ENCODE measurements around the gene SART3. TPM values are rescaled to one million over a fixed set of nuclear protein-coding genes. Genes with fewer than 3 reads are reported as not detected.

SART3 gene
- total and polyA plus RNA-seq, 2 of the 13 experiments (the other 11 are each of a cell fraction or from before 2014, with no cell fraction given), result 16.1 to 69.9 TPM

- TF ChIP-seq FOXK2 (IDR thresholded peaks at IDR 0.05) (peak; percentile 18; the same call in 1 of the 2 replicates), PLSCR1 (CRISPR knock-in tag; IDR thresholded peaks at IDR 0.05; ENCODE audit: borderline replicate concordance) (no peak), ZNF691 (CRISPR knock-in tag; IDR thresholded peaks at IDR 0.05; ENCODE audit: borderline replicate concordance, low read depth) (no peak; the same call in 1 of the 2 replicates), ZNF225 (CRISPR knock-in tag; IDR thresholded peaks at IDR 0.05) (no peak), STAG1 (CRISPR knock-in tag; IDR thresholded peaks at IDR 0.05) (no peak), ZNF562 (CRISPR knock-in tag; IDR thresholded peaks at IDR 0.05; ENCODE audit: borderline replicate concordance) (no peak), ZMAT5 (CRISPR knock-in tag; IDR thresholded peaks at IDR 0.05; ENCODE audit: borderline replicate concordance, low read depth) (no peak), HNF4G (IDR thresholded peaks at IDR 0.05; ENCODE audit: borderline replicate concordance, low read depth, low read length) (no peak), HNF4G (CRISPR knock-in tag; IDR thresholded peaks at IDR 0.05; ENCODE audit: borderline replicate concordance, low read depth) (no peak), ZNF839 (CRISPR knock-in tag; IDR thresholded peaks at IDR 0.05; ENCODE audit: borderline replicate concordance) (no peak), ZNF777 (CRISPR knock-in tag; IDR thresholded peaks at IDR 0.05) (0 out of 2 replicates have a peak, but pooled peaks have one; percentile 50), TBX3 (IDR thresholded peaks at IDR 0.05; ENCODE audit: borderline replicate concordance) (no peak), ETS1 (CRISPR knock-in tag; IDR thresholded peaks at IDR 0.05) (no peak), ZNF292 (CRISPR knock-in tag; IDR thresholded peaks at IDR 0.05; ENCODE audit: borderline replicate concordance, low read depth) (no peak), EZH2 (conservative IDR thresholded peaks at IDR 0.05; ENCODE audit: low read depth, low read length) (no peak), ZNF773 (CRISPR knock-in tag; IDR thresholded peaks at IDR 0.05; ENCODE audit: borderline replicate concordance) (no peak), LCORL (IDR thresholded peaks at IDR 0.05) (no peak), LCORL (CRISPR knock-in tag; IDR thresholded peaks at IDR 0.05) (no peak), ZNF546 (CRISPR knock-in tag; conservative IDR thresholded peaks at IDR 0.05) (no peak), ZFP36L2 (CRISPR knock-in tag; IDR thresholded peaks at IDR 0.05) (no peak), ZSCAN29 (CRISPR knock-in tag; conservative IDR thresholded peaks at IDR 0.05) (no peak), REXO4 (CRISPR knock-in tag; IDR thresholded peaks at IDR 0.05; ENCODE audit: borderline replicate concordance) (no peak), ZNF317 (CRISPR knock-in tag; IDR thresholded peaks at IDR 0.05) (peak; percentile 96), ZNF430 (CRISPR knock-in tag; IDR thresholded peaks at IDR 0.05) (peak; percentile 63; the same call in 1 of the 2 replicates), GLMP (CRISPR knock-in tag; IDR thresholded peaks at IDR 0.05; ENCODE audit: borderline replicate concordance) (no peak), CBX2 (IDR thresholded peaks at IDR 0.05; ENCODE audit: low read depth, low read length) (no peak), CBX2 (CRISPR knock-in tag; IDR thresholded peaks at IDR 0.05; ENCODE audit: low read depth) (no peak)
Measured at GRCh38 chr12:108514973-108515814, 45.8 kb downstream of the SART3 start, which contains the start of gene FICD (continued).

All from HepG2 (cell line).